Stimulated activated CD8-positive, alpha-beta memory T cell treated with anti-CD3 and anti-CD28 coated beads, Interleukin-2, amount 100 ng/mL, for 1 hour (primary cell): ENCODE results near the gene BICC1.

Source experiments
- DNase-seq, 2 donors: peaks; one replicate each; pipeline ENCODE4 v3.0.0-alpha.2; 2020; ENCODE audit warnings: low read depth in 2 of 2

Gene BICC1

DNA sequence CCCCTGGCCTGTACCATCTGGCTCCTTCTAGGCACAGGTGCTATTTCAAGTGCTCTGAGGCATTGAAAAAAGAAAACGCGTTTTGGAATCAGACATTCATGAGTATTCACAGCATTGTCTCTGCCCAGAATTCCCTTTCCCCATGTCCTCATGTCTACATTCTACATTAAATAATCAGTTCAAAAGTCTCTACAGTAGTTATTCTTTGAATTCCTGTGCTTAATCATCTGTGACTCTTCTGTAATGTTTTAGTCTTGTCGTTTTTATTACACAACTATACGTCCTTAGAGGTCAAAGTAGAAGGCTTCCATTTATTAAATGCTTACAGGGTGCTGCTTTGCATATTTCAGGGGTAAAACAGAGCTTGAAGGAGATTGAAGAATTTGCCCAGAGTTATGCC, 95.7 kb downstream of the BICC1 start:
- DNase-seq = no peak

DNA sequence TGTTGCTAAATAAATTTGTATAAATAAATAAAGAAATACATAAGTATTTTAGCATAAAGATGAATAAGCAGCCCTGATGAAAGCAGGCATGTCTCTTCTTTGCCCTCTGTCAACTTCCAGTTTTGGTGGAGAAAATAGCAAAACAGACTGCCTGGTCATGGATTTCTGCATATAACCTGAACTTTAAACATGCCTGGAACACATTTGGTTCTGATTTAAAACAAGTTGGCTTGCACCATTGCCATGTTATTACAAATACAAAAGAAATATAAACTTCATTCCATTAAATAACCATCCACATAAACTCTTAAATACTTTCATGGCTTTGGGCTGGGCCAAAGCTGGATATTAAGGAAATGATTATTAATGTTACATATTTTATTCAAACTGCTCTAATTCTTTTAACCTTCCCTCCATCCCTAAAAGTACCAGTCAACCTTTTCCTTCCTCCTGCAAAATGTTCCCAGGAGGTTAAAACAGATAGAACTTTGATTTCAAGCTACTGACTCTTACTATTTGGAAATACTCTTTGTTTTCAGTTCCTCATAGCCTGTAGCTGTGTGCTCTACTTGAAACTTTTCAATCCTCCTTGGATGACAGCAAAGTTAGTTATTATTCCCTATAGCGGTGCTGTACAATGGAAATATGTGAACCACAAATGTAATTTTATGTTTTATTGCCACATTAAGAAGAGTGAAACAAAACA, 96.3 kb downstream of the BICC1 start:
- DNase-seq = no peak

DNA sequence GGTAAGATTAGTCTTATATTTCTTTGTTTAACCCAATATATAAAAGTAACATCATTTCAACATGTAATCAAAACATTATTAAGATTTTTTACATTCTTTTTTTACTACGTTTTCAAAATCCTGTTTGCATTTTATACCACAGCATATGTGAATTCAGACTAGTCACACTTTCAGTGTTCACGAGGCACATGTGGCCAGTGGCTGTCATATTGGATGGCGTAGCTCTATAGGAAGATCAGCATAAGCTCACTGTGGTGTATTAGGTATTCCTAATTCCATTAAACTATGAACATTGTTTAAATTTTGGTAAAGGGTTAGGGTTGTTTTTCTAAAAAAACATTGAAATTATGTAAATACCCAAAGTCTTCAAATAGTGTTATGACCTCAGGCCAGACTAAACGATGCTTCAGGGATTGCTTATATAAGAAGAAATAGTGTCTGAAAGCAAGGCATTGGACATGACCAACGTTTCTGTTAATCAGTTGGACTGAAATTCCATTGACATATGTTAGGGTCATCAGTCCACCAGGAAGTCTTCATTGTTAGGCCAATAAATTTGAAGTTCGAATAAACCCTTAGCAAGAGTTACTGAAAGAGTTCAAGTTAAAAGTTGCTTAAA, 97.0 kb downstream of the BICC1 start:
- DNase-seq = no peak

DNA sequence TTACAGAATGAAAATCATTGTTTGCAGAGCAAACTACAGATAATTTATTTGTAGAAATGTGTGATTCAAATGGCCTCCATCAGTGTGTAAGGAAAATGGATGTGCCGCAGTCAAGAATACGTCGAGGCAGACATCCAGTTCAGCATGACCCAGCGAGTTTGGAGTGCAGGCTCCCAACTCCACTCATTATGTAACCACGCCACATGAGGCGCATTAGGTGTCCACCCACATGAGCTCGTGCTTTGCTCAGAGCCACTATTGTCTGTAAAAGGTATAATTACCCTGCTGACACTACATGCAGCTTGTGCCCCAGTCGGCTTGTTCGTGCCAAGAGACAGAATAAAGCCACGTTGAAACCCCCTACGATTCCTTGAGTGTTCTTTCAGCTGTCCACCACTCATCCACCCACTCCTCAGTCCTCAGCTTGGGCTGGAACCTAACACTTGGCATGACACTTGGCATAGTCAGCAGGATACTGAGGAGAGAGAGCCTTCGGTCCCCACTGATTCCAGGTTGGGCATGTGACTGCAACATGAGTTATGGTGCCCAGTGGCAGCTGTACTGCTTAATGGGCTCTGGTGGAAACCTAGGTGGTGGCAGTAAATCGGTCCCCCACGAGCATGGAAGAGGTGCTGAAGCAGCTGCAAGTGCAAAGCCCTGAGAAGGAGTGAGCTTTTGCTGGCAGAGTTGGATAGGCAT, 102.7 kb downstream of the BICC1 start:
- no peak for DNase-seq

DNA sequence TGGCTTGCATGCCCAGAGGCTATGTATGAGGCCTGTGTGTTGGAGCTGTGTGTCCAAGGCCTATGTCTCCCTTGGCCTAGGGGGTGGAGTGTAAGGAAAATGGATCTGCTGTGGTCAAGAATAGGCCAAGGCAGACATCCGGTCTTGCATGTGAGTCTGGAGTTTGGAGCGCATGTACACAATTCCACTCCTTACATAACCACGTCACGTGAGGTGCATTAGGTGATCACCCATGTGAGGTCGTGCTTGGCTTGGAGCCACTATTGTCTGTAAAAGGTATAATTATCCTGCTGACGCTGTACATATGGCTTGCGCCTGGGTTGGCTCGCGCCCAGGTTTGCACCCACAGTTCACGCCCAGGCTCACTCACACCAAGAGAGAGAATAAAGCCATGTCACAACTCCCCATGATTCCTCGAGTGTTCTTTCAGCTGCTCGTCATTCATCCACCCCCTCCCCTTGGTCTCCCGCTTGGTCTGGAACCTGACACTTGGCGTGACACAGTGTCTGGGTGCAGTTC, 105.5 kb downstream of the BICC1 start:
- DNase-seq = no peak

DNA sequence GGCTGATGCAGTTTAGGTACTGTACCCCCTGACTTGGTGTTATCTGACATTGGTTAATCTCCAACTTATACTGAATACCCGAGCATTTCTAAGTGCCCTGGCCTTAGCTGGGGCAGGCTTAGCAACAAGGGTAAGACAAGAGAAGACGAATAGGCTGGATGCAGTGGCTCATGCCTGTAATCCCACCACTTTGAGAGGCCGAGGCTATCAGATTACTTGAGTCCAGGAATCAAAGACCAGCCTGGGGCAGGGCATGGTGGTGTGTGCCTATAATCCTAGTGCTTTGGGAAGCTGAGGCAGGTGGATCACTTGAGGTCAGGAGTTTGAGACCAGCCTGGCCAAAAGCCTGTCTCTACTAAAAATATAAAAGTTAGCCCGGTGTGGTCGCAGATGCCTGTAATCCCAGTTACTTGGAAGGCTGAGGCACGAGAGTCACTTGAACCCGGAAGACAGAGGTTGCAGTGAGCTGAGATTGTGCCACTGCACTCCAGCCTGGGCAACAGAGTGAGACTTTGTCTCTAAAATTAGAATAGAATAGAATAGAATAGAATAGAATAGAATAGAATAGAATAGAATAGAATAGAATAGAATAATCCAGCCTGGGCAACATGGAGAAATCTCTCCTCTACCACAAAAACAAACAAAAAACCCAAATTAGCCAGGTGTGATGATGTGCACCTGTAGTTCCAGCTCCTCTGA, 108.9 kb downstream of the BICC1 start:
- no peak for DNase-seq

DNA sequence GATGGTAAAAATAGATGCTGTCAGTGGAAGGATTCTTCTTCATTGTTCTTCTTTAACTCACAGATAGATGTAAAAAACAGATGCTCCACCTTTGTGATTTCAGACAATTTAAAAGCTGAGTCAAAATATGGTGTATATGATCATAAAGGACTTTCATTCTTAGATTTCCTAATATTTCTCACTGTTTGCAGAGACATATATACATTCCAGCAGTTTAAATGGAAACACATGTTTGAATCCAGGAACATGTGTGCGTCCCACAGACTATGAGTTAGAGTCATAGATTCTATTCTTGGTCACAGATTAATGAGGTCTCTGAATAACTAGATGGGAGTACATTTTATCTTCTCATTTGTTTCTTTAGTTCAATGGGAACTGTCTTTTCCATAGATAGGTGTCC, 109.6 kb downstream of the BICC1 start:
- DNase-seq = no peak

DNA sequence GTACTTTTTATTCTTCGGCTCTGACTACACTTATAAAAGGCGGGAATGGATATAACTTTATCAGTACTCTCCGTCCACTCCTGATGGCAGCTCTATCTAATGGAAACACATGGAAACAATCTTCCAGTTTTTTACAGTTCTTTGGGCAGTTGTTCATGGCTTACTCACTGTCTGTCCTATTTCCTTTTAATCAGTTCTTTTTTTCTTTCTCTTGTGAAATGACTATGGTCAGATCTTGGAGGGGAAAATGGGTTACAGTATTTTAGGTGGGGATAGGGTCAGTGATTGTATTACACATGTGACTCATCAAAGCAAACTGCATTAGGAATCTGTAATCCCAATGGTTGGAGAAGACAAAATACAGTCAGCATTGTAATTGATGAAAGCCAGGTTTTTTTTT, 112.4 kb downstream of the BICC1 start:
- no peak for DNase-seq

DNA sequence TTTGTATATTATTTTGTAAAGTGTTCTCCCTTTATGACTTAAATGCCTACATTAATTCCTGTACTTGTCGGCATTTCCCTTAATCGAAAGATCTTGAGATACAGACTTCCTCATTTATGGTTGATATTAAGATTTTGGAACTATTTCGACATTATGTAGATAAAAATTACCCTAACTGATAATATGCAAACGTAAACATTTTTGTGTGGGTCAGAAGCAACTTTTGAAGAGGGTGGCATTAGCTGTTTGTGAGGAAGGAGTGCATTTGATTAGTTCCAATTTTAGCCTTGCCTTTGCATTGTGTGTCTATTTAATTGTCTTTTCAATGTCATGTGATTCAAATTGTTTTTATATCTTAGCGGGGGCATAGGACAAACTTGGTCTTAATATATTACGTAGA, 114.7 kb downstream of the BICC1 start:
- no peak for DNase-seq

DNA sequence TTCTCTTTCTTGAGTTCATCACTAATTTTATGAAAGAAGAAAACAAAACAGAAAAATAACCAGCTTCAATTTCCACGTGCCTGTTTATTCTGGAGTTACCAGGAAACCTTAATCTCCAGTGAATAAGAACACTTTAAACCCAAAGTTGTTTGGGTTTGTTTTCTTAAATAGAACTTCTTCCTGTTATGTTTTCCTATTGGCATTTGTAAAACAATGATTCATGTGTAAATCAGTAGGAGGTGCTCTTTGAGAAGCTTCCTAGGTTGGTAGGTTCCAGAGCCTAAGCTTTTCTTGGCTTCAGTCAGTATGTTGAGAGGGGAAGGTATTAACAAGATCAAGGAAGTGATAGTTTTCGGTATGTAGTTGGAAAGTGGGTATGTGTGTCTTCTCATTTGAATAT, 119.0 kb downstream of the BICC1 start:
- DNase-seq = no peak

DNA sequence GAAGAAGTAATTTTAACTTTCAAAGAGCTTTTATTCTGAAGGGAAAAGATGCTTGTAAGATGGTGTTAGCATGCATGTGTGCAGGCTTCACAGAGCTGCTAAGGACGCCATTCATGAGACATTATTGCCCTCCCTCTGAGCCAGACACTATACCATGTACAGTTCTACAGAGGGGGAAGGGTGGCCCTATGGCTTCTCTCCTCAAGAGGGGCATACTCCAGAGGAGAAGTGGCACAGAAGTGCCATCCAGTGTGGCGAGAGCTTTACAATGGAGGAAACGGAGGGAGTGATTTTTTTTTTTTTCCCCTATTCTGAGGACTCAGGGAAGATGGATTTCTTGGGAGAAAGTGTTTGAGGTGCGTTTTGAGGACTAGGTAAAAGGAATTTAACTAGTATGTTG, 119.5 kb downstream of the BICC1 start:
- no peak for DNase-seq

DNA sequence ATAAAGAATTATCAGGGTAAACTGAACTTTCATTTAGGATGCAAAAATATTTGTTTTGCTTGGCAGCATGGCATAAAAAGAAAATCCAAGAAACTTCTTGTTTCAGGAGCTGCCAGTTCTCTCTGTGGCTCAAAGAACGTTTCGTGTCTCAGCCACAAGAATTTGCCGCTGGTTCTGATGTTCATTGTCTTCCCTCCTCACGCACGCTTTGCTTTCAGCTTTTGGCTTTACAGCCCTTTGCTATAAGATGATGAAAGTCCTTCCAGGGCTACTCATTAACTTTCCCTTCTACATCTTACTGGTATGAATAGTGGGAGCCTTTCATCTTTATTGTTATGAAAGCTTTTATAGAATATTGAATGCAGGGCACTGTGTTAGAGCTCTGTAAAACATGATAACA, 124.7 kb downstream of the BICC1 start:
- DNase-seq = no peak

DNA sequence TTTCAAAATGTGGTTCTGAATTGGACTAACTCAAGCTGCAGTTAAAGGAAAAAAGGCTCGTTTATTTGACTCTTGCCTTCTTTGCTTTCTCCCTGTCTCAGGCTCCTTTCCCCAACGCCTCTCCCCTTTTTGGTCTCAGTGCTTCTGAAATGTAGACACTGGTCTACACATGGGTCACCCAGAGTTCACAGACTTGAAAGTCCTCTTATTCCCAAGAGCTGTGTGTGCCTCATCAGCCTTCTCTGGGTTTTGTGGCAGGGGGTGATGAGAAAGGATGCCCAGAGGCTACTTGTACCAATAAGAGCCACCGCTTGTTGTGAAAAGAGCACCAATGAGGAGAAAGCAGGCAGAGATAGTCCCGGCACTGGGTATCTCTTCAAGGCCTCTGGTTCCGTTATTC, 125.7 kb downstream of the BICC1 start:
- no peak for DNase-seq

DNA sequence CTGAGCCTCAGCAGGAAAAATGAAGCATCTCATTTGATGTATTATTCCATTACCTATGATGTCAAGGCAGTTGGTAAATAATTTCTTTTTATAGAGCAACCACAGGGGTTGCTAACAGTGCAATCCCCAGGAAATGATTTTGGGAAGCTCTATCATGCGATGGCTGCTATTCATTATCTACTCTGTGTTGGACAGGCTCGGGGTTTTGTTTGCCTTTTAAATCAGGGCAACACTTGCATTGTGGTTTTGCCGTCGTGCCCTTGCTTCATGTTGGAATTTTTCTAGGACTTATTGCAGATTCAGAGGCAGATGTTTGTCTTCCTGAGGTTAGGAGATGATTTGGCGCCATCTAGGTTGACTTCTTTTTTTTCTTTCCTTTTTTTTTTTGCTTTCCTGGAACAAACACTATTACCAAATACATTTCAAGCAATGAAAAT, 128.4 kb downstream of the BICC1 start:
- no peak for DNase-seq

DNA sequence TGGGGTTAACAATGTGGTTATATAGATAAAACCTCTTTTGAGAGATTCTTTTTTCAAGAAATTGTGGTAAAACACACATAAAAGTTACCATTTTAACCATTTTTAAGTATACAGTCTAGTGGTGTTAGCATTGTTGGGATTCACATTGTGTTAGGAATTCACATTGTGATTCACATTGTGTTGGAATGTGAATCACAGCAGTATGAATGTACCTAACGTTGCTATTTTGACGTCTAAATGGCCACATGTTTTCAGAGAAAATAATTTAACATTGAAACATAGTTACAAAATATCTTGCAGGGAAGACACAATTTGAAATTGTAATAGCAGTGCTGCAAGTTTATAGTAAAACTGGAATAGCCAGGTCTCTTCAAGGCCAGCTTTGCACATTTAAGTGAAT, 129.0 kb downstream of the BICC1 start:
- no peak for DNase-seq

DNA sequence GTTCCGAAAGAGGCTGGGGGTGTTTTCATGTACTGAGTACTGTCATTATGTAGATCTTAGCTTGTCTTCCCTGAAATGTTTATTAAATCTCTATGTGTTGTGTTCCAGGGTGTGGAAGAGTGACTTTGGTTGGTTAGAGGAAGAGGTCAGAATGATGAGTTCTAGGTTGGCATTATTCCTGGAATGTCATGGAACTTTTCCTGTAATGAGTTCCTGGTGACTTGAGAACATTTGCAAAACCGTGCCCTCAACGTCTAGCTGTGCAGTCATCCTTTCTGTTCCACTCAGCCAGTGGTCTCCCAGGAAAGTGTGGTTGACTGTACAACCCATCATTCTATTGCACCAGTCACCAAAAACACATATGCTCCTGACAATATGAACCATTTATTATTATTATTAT, 129.6 kb downstream of the BICC1 start:
- DNase-seq = no peak

DNA sequence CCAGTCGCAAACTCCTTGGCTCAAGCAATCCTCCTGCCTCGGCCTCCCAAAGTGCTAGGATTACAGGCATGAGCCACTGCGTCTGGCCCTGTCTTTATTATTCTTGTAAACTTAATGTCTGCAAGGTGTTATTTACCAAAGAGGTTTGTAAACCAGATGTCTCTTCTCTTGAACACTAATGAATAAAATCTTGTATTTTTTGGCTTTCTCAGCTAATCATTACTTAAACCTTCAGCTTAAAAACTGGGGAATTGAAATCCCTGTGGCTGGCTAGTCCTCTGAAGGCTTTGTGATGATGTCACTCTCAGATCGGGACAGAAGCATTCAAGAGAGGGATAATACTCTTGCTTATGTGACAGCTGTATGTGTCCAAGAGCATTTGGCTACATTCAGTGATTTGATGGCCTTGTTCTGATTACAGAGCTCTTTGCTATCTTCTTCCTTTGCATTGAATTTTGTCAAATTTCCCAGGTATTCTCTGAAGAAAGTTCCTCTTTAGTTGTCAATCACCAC, 130.3 kb downstream of the BICC1 start:
- no peak for DNase-seq

DNA sequence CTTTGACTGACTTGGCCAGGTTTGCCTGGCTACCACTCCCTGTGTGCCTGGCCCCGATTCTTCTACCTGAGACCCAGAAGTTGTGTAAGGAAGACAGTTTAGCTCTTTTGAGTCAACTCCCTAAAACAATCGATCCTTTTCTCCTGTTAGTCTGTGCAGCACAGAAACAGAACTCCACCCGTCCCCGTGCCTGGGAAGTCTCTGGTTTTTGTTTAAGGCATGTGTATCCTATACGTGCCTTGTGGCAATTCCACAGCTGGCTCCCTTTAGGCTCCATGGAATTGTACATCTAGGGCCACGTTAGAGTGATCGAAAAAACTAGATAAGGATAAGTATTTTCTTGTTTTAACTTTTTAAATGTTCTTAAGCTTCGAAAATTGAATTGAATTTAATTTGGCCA, 131.6 kb downstream of the BICC1 start:
- no peak for DNase-seq

DNA sequence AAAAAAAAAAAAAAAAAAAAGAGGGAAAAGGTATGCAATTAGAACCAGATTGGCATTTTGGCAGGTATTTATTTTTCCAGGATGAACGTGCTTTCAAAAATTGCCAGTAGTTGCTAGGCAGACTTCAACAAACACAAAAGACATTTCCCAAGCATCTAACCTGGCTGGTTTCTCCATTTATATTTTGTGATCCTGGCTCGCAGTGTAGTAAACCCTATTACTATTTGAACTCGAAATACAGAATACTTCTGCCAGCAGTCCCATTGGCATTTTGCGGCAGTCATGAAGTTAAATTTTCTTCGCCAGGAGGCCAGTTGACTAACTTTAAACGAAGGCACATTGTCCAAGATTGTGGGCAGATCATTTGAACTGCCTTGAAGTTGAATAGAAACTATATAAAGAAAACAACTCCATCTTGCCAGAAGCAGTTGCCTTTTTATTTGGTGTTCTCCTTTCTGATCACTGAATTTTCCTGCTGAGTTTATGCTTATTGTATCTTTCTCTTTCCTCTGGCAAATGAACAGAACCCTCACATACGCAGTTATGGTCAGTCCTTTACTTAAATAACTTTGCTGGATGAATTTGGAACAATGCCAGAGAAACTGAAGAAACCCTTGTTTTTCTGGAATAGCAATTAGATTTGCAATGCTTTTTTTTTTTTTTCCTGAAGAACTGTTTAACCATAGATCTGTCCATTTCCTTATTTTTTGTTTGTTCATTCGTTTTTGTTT, 132.9 kb downstream of the BICC1 start:
- no peak for DNase-seq

DNA sequence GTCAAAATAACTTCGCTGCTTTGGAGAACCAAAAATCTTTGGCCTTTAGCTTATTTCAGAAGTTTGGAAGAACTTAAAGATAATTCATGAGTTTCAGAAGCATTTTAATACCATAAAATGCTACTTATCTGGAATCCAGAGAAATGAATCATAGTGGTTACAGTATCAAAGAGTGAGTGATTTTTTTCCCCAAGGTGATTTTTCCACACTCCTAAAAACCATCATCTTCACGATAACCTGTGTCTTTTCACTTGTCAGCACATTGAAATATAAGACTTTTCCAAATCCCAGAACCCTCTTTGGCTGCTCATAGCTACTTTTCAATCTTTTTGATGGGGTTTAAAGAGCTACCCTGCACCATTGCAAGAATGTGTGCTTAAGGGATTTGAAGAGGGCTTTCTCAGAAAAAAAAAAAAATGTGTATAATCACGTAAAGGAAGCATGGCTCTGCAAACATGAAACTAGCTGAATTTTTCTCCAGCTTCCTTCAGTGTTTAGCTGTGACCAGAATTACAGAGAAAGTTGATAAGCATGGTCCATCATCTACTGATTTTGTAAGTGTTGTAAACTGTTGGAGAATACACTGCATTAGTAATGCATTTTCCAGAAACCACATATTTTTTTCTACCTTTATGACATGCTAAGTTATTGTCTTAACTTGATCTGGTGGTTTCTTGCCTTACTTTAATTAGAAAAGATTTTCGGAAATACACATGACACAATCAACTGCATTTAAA, 134.9 kb downstream of the BICC1 start:
- DNase-seq = no peak

DNA sequence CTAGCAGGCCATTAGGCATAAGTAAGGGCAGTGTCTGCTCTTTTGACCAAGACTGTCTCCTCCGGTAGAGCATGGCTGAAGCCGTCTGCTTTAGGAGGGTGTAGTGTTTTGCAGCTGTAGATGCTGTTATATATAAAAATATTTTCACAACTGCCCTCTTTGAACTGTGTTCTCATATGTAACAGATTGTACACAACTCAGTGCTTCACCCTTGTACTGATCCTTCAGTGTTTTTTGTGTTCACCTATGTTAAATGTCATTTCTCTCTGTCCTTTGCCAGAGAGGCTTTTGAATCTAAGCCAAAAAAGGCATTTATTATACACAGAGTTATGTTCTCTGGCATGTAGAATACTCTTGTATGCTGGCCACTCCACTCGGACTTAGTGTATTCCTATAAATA, 135.5 kb downstream of the BICC1 start:
- DNase-seq = no peak
